HepG2 (cell line): ENCODE results near the gene PTPN5. TPM values are rescaled to one million over a fixed set of nuclear protein-coding genes. Genes with fewer than 3 reads are reported as not detected.
A peak's percentile ranks its signal among the peaks of the same experiment; 100 is the strongest.

Source experiments
- BCLAF1 ChIP-seq: fragments of 450-650 bp; IDR thresholded peaks from 2 replicates; pipeline ENCODE4 v1.6.1; 2017; ENCODE audit warnings: mild to moderate bottlenecking
- CREBL2 ChIP-seq: sonication (generic); formaldehyde crosslinking; IDR thresholded peaks from 2 replicates; pipeline ENCODE4 v1.8.1; 2023; ENCODE audit warnings: missing genetic modification reagents, mild to moderate bottlenecking, borderline replicate concordance
- DRAP1 ChIP-seq: IDR thresholded peaks from 2 replicates; pipeline ENCODE4 v1.6.1; 2016; ENCODE audit warnings: missing genetic modification reagents, missing compliant biosample characterization
- ERF ChIP-seq: IDR thresholded peaks from 2 replicates; pipeline ENCODE4 v1.6.1; 2018; ENCODE audit warnings: missing biosample characterization, missing genetic modification reagents
- FOXK1 ChIP-seq: sonication (generic); formaldehyde crosslinking; IDR thresholded peaks from 2 replicates; pipeline ENCODE4 v1.4.0; 2020; ENCODE audit warnings: low read depth, missing genetic modification reagents, borderline replicate concordance
- HDAC2 ChIP-seq: sonication (generic); formaldehyde crosslinking; IDR thresholded peaks from 2 replicates; pipeline ENCODE4 v1.4.0; 2020; ENCODE audit warnings: missing genetic modification reagents
- KDM2A ChIP-seq: sonication (generic); formaldehyde crosslinking; IDR thresholded peaks from 2 replicates; pipeline ENCODE4 v1.4.0; 2020; ENCODE audit warnings: low read depth, missing genetic modification reagents, borderline replicate concordance
- KLF6 ChIP-seq: IDR thresholded peaks from 2 replicates; pipeline ENCODE4 v1.8.0; 2016; ENCODE audit warnings: missing biosample characterization, missing genetic modification reagents
- MAX ChIP-seq: IDR thresholded peaks from 2 replicates; pipeline ENCODE4 v1.6.1; 2012; ENCODE audit warnings: inconsistent platforms
- MTA1 ChIP-seq: sonication (generic); formaldehyde crosslinking; IDR thresholded peaks from 2 replicates; pipeline ENCODE4 v1.4.0; 2020; ENCODE audit warnings: missing genetic modification reagents, mild to moderate bottlenecking, borderline replicate concordance
- NFATC3 ChIP-seq: sonication (generic); formaldehyde crosslinking; IDR thresholded peaks from 2 replicates; pipeline ENCODE4 v1.5.1; 2020; ENCODE audit warnings: mild to moderate bottlenecking, missing genetic modification reagents
- NR2C2 ChIP-seq: sonication (generic); formaldehyde crosslinking; IDR thresholded peaks from 2 replicates; pipeline ENCODE4 v1.4.0; 2020; ENCODE audit warnings: missing genetic modification reagents, mild to moderate bottlenecking, moderate library complexity, borderline replicate concordance
- PAWR ChIP-seq: sonication (generic); formaldehyde crosslinking; IDR thresholded peaks from 2 replicates; pipeline ENCODE4 v1.4.0; 2020; ENCODE audit warnings: missing genetic modification reagents, mild to moderate bottlenecking, borderline replicate concordance
- PBX2 ChIP-seq: IDR thresholded peaks from 2 replicates; pipeline ENCODE4 v1.6.1; 2016; ENCODE audit warnings: control low read depth
- PLRG1 ChIP-seq: fragments of 450-650 bp; conservative IDR thresholded peaks from 2 replicates; pipeline ENCODE4 v1.6.1; 2016
- RBAK ChIP-seq: sonication (generic); formaldehyde crosslinking; IDR thresholded peaks from 2 replicates; pipeline ENCODE4 v1.5.1; 2020; ENCODE audit warnings: mild to moderate bottlenecking, missing genetic modification reagents
- SOX6 ChIP-seq, 2 experiments: fragments of 450-650 bp in 1 of 2; sonication (generic) in 1 of 2; formaldehyde crosslinking in 1 of 2; IDR thresholded peaks; 2 replicates each; pipeline versions ENCODE4 v1.4.0 to v1.6.1; 2017 to 2020; ENCODE audit warnings: antibody characterized with exemption in 1 of 2, mild to moderate bottlenecking in 1 of 2, missing genetic modification reagents in 1 of 2
- ZBTB33 ChIP-seq: sonication (generic); formaldehyde crosslinking; IDR thresholded peaks from 2 replicates; pipeline ENCODE4 v1.4.0; 2020; ENCODE audit warnings: missing genetic modification reagents
- ZNF232 ChIP-seq: sonication (generic); formaldehyde crosslinking; IDR thresholded peaks from 2 replicates; pipeline ENCODE4 v1.4.0; 2020; ENCODE audit warnings: missing genetic modification reagents, borderline replicate concordance
- ZNF441 ChIP-seq: sonication (generic); formaldehyde crosslinking; IDR thresholded peaks from 2 replicates; pipeline ENCODE4 v1.7.0; 2021; ENCODE audit warnings: missing genetic modification reagents, borderline replicate concordance
- ZNF652 ChIP-seq: IDR thresholded peaks from 2 replicates; pipeline ENCODE4 v1.6.1; 2016; ENCODE audit warnings: low read depth, borderline replicate concordance
- ZNF746 ChIP-seq: sonication (generic); formaldehyde crosslinking; IDR thresholded peaks from 2 replicates; pipeline ENCODE4 v1.8.0; 2022; ENCODE audit warnings: mild to moderate bottlenecking, missing genetic modification reagents
- polyA plus RNA-seq, 8 experiments: library from polyadenylated mRNA; depleted of rRNA in 3 of 8; stranded (reverse) in 7 of 8; unstranded in 1 of 8; fragments of >200 nt; fragmentation: Illumina TruSeq in 4 of 8; extraction: Trizol in 4 of 8; gene quantifications; 2 replicates each; pipeline versions ENCODE4 v1.2.1 to v1.2.3, GENCODE V29; 2011 to 2016; ENCODE audit warnings: low read depth in 4 of 8, missing spikeins in 1 of 8, mixed read lengths in 1 of 8; ENCODE audit not compliant: insufficient read depth in 1 of 8
- total RNA-seq, 5 experiments: library from RNA; depleted of rRNA; stranded (reverse); fragments of >200 nt; fragmentation: Illumina TruSeq; extraction: Trizol; gene quantifications; 2 replicates each; pipeline ENCODE4 v1.2.3, GENCODE V29; 2016; ENCODE audit warnings: low read depth in 1 of 5

PTPN5 gene
- total and polyA plus RNA-seq, 2 of the 13 experiments (the other 11 are each of a cell fraction or from before 2014, with no cell fraction given), result not detected

- TF ChIP-seq MTA1 (CRISPR knock-in tag), result peak; percentile 65; the same call in 1 of the 2 replicates
- TF ChIP-seq FOXK1 (CRISPR knock-in tag), result peak; percentile 63; the same call in 1 of the 2 replicates
- peak; percentile 81 for TF ChIP-seq NR2C2
- no peak for TF ChIP-seq ZNF652
- no peak for TF ChIP-seq DRAP1 (CRISPR knock-in tag)
- 0 out of 2 replicates have a peak, but pooled peaks have one; percentile 31 for TF ChIP-seq ZNF441
- no peak for TF ChIP-seq RBAK (CRISPR knock-in tag)
- TF ChIP-seq PBX2 (CRISPR knock-in tag), result no peak
- peak; percentile 50; the same call in 1 of the 2 replicates for TF ChIP-seq KDM2A (CRISPR knock-in tag)
- TF ChIP-seq MAX, result 0 out of 2 replicates have a peak, but pooled peaks have one; percentile 26
- TF ChIP-seq PLRG1, result no peak
- TF ChIP-seq ZNF232, result no peak
- TF ChIP-seq ZNF746 (CRISPR knock-in tag), result no peak
- 0 out of 2 replicates have a peak, but pooled peaks have one; percentile 25 for TF ChIP-seq ERF
- TF ChIP-seq CREBL2 (CRISPR knock-in tag), result no peak
- TF ChIP-seq BCLAF1, result no peak
- TF ChIP-seq KLF6 (CRISPR knock-in tag), result peak; percentile 43; the same call in 1 of the 2 replicates
- no peak for TF ChIP-seq ZBTB33 (CRISPR knock-in tag)
- TF ChIP-seq SOX6 (IDR thresholded peaks at IDR 0.05), result no peak
- peak; percentile 39; the same call in 1 of the 2 replicates for TF ChIP-seq SOX6 (CRISPR knock-in tag; IDR thresholded peaks at IDR 0.05)
- TF ChIP-seq PAWR (CRISPR knock-in tag), result no peak
- 0 out of 2 replicates have a peak, but pooled peaks have one; percentile 45 for TF ChIP-seq HDAC2 (CRISPR knock-in tag)
- no peak for TF ChIP-seq NFATC3
Measured at GRCh38 chr11:18698341-18699268, 93.0 kb downstream of the PTPN5 start, which contains the start of gene TMEM86A (continued).
